ENCODE measurements around the gene MAFB.

The MAFB gene

DNA sequence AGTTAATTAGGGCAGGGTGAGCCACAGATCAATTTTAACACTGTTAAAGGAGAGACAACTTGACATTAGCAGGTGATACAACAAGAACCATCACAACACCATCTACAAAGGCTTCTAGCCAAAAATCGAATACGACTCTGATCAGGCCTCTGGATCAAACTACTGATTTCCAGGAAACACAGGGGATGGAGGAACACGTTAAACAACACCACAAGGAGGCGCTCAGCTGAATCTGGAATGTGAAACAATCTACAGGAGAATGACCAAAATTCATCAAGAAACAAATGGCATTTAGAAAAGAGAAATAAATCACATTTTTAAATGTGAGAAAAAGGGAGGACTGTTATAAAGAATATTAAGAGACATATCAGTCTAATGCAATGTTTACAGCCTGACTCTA lies 13.5 kb upstream of the MAFB start:
- DNase-seq, result no peak

DNA sequence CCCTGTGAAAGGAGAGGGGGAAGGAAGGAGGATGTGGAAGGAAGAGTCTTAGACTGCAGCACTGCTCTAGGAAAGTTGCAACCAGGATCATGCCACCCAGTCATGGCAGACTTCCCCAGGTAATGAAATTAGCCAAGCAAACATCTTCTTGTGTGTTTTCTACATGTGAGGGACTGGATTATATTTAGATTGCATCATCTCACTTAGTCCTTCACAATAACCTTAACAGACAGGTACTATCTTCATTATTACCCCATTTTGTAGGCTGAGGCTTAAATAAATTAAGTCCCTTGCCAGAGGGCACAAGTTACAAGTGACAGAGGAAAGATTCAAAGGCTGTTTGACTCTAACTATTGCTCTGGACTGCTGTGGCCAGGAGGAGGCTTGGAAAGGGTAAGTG lies 9.7 kb upstream of the MAFB start:
- no peak for DNase-seq

DNA sequence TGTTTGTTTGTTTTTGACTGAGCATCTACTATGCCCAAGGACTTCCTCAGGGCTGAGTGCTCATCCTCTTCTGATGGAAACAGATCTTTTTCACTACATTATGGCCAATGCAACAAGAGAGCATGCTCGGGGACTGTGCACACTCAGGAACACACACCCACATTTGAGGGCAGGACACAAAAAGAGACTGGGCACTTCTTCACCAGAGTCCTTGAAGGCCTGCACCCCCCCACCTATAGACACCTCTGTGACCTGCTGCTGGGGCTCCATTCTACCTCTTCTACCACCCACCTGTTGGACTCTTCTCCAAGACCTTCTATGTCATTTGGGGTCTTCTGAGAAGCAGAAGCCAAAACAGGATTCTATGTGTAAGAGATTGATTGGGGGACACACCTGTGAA lies 9.2 kb upstream of the MAFB start:
- no peak for DNase-seq

DNA sequence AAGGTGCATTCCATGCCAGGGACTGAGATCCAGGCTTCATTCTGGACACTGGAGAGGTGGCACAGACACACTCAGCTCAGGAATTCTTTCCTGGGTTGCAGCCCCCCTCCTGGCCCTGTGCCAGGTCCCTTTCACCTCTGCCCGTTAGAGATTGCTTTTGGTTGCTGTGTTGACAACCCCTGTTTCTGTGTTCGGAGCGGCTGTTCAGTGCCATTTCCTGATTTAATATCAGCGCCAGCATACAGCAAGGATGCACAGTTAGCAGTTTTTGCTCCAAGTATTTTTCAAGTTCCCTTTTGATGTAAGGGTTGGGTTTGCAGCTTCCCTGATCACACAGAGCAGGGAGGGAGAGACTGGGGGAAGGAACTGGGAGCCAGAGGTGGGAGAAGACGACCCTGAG lies 8.5 kb upstream of the MAFB start:
- no peak for DNase-seq

DNA sequence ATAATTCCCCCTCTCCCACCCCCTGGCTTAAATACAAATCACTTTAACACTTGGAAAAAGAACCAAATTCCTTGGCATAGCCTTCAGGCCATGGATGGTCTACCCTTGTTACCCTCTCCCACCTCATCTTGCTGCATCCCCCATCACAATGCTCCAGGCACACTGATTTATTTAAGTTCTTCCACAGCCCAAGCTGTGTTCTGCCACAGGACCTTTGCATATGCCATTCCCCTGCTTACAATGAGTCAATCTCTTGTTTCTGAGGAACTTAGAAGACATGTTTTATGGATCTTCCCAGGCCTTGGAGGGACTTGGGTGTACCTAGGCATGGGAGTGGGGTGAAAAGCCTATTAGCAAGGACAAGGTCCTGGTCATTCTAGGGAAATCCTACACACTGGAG lies 6.2 kb upstream of the MAFB start:
- DNase-seq, result no peak

DNA sequence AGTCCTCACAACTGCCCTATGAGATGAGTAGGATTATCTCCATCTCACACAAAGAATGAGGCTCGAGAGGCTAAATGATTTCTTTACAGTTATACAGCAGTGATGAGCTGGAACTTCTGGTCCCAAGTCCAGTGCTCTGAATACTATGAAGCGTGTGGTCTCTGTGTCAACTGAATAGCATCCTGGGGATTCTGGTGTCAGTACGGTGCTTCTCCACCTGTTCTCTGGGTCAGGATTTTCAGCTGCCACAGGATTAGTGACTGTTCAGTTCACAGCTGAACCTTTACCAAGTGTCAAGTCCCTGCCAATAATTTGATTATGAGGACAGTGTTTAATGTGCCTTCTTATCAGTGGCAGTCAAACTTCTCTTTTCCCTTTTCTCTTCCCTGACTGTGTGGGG lies 5.2 kb upstream of the MAFB start:
- no peak for DNase-seq

DNA sequence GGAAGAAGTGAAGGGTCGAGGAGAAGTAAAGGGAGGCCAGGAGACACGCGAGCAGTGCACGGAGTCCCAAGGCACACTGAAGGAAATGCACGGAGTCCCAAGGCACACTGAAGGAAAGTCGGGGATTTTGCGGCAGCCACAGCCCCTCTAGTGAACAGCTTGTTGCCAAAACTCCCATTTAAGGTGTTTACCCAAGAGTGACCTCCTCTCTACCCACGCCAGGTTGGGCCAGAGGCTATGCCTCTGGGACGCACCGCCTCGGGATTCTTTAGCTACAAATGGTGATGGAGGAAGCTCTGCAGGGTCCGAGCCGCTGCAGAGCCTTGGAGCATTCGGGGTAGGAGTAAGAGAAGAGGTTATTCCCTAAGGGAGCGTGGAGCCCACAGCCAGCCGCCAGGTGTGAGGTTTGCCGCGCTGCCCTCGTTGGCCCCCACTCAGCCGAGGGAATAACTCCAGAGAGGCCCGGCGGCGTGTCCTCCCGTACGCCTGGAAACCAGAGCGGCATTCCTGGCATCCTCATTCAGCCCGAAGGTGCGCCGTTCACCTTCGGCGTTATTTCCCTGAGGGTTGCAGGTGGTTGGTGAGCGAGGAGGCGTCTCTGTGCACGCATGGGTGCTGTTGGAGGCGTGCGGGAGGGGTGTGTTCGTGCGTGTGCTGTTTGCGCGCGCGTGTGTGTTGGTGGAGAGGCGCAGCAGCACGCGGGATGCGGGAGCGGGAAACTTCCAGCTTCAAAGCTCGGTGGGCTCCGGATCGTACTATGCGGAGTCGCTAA lies 3.4 kb upstream of the MAFB start:
- DNase-seq, result no peak

DNA sequence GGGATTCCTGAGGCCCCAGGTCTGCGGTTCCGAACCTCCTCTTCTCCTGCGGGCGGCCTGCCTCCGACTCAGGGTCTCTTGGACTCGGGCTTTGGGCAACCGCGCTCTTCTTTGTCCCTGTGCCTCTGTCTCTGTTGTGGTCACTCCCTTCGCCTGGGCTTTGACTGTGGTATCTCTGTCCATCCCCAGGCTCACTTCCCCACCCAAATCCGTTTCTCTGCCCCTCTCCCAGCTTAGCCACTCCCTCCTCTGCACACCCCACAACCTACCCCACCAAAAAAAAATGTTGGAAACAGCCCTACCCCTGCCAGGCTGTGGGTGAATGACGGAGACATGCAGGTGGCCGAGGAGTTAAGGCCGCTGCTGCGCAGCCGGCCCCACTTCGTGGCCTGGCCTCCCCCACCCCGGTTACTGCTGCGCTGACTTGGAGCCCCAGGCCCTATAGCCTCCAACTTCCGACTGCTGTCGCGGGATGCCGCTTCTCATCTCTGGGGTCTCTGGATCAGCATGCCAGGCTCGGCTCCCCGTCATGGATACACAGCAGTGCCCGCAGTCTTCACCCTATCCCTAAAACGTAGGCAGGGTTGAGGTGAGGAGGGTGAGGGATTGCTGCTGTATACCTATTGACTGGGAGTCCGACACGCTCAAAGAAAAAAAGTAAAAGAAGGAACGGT lies 2.7 kb upstream of the MAFB start:
- DNase-seq, result no peak

DNA sequence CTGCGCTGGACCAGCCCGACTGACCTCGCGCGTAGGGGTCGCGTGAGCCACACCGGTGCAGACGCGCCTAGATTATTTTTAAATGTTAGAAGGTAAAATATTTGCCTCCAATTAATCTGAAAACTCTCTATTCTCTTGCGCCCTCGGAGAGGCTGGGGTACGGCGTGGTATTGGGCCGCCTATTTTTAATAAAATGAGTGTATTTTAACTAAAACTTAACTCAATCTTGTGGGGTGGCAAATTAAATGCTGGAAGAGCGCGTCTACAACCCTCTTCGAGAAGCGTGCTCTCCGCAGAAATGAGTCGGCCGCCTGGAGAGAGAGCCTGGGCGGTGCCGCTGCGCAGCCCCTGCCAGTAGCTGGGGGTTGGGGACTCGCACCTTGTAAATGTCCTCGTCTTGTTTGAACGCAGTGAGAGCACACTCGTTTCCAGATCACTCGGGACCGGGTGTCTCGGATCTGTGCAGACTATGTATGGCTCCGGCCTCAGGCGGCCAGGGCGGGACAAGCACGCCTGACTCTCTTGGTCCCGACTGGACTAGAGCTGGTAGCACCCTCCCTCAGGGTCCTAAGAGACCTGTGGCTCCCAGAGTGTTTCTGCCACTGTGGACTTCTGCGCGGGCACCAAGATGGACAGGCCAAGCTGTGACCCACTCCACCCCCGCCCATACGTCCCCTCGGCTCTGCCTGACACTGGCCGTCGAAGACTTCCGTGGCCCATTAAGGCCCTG lies 2.0 kb upstream of the MAFB start:
- DNase-seq, result no peak

DNA sequence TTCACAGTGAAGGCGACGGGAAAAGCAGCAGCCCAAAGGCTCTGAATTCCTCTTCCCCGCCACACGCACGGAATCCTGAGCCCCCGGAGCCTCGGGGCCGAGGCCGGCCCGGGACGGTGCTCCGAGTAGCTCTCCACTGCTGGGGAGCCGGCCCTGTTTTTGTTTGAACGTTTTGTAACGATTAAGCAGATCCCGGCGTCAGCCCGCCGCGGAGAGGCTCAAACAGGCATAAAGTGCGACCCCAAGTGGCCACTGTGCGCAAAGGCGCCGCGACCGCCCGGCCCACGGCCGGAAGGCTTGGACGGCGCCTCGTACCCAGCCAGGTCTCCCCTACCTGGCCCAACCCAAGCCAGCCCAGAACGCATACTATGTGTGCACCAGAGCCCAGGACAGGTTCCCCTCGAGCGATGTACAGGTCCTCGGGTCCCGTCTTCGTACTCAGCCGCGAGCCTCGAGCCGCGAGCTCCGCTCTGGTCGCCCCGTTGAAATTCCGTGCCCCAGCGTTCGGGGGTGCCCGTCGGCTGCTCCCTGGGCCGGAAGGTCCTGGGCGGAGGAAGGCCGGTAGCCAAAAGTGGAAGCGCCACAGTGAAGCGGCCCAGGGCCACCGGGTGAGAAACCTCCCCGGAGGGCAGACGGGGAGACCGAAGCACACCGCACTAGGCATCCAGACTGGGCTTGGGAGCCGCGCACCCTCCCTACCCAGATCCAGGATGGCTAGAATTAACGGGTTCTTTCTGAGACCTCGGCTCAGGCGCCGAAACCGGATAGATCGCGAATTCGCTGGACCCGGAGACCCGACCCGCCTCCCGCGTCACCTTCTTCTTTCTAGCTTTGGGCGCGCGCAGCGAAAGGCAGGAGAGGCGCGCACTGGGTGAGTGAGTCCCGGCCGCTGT lies 1.2 kb upstream of the MAFB start:
- DNase-seq, result no peak

DNA sequence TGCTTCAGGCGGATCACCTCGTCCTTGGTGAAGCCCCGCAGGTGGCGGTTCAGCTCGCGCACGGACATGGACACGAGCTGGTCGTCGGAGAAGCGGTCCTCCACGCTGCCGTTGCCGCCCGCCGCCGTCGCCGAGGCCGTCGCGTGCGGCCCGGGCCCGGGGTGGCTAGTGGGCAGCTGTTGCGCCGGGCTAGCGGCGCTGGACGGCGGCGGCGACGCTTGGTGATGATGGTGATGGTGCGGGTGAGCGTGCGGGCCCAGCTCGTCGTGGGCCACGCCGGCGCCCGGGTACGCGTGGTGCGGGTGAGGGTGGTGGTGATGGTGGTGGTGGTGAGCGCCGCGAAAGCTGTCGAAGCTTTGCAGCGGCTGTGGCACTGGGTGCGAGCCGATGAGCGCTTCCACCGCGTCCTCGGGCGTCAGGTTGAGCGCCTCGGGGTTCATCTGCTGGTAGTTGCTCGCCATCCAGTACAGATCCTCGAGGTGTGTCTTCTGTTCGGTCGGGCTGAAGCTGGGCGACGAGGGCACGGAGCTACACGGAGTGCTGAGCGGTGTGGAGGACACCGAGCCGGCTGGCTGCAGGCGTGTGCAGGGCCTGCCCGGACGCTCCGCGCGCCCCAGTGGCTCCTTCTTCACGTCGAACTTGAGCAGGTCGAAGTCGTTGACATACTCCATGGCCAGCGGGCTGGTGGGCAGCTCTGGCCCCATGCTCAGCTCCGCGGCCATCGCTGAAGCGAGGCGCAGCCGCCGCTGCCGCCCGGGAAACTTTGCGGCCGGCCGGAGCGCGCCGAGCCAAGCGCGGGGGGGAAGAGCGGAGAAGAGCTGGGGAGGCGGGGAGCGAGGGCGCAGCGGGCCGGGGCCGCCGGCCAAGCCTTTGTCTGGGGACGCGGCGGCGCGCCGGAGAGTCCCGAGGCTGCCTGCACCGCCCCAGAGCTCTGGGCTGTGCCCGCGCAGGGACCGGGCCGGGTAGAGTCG lies 622 bp downstream of the MAFB start:
- no peak for DNase-seq

DNA sequence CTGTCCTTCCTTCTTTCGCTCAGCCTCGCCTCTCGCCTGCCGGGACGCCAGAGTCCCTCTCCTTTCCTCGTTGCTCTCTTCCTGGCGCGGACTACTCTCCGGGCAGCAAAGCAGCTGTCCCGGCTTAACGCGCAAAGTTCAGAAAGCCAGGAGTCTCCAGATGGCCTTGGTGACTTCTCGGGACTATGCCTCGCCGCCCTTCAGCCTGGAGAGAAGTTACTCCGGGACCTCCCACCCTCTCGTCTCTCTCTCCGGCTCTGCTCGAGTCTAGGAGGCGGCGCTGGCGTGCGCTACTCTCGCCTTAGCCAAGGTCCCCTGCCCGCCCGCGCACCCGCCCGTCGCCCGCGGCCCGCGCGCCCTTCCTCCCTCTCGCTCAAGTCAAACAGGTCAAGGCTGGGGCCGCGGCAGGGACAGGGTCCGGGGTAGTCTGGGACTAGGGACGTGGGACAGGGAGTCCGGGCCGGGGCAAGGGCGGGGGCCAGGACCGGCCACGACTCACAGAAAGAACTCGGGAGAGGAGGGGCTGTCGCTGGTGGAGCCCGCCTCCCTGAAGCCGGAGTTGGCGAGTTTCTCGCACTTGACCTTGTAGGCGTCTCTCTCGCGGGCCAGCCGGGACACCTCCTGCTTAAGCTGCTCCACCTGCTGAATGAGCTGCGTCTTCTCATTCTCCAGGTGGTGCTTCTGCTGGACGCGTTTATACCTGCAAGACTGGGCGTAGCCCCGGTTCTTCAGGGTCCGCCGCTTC lies 1.5 kb downstream of the MAFB start:
- no peak for DNase-seq

DNA sequence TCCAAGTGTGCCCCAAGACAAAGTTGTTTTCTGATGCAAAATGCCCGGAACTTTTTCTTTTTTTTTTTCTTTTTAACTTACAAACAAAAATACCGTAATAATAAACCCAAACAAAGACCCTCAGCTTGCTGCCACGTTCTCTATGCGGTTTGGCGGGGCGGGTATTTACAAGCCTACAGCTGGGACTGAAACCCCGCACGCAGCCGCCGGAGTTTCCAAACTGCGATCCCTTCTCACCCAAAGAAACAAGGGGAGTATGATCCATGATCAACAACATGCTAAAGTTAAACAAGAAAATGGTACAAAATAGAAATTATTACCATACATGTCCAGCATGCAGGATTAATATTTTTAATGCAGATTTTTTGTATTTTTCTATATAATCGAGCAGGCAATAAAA lies 2.1 kb downstream of the MAFB start:
- DNase-seq, result no peak

DNA sequence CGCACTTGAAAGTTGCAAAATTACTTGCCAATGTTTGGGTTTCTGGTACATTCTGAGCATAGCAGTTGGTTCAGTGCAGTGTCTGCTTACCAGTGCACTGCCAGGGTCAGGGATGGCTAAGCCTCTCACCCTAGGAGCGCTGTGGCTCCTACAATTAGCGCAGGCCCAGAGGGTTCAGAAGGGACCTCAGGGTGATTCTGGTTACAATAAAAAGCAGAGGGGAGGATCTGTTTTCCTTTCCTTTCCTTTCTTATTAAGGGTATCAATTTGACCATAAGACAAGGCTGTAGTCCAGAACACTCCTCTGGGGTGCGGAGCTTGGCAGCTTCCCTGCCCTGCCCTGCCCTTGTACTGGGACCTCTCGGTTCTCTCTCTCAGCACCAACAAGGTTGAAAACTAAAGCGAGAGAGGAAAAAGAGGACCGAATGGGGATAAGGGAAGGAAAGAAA lies 2.6 kb downstream of the MAFB start:
- DNase-seq, result no peak

DNA sequence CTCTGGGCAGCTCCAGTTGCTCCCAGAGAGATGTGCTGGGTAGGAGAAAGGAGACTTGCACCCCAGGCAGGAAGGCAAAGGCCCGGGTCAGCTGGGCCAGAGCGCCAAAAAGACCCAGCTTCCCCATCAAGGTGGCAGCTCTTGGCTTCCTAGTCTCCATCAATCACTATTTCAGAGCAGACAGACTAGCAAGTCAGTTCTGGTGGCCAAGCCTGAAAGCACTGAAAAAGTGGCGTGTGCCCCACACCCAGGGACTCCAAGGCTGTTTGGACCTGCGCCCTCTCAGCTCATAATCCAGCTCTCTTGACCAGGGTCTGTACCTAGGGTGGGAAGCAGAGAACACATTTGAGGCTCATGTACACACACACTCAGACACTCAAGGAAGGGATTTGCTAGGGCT lies 3.7 kb downstream of the MAFB start:
- DNase-seq, result no peak

DNA sequence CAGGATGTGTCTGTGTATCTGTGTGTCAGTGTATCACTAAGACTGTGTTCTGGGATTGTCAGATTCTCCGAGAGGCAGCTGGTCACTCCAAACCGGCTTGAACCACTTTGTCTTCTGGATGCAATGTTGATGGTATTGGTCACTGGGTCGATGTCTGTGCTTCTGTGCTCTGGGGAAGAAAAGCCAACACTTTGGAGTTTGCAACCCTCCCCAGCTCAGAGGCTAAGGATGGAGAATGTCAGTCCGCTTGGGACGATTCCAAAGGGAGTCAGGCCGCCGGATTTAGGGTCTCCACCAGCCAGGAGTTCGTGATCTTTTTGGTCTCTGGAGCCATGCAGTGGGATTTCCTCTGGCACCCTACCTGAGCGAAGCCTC lies 5.2 kb downstream of the MAFB start:
- no peak for DNase-seq

DNA sequence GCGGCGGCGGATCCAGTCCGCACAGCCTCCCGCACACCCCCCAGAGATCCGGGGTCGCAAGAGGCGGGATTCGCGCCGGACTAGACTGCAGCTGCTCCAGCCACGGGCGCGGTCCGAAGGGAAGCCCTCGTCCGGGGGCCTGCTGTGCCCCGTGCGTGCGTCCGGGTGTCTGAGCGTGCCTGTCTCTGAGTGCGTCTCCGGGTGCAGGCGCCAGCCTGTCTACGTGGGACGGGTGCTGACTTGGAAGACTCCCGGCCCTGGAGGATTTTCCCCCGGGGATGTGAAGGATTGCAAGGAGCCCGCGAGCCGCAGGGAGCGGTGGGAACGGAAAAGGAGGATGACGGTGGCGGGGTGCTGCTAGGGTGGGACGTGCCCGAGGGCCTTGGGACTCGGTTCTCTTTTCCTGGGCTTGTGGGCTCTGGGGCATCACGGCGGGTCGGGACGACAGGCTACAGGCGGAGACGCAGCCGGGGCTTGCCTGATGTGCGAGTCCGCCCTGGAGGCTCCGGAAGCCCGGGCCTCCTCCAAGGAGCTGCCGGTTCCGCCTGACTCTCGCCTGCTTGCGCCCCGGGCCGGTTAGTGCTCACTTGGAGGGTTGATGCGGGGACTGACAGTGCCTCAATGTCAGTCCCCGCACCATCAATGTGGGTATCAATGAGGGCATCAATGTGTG lies 5.7 kb downstream of the MAFB start:
- DNase-seq, result no peak

DNA sequence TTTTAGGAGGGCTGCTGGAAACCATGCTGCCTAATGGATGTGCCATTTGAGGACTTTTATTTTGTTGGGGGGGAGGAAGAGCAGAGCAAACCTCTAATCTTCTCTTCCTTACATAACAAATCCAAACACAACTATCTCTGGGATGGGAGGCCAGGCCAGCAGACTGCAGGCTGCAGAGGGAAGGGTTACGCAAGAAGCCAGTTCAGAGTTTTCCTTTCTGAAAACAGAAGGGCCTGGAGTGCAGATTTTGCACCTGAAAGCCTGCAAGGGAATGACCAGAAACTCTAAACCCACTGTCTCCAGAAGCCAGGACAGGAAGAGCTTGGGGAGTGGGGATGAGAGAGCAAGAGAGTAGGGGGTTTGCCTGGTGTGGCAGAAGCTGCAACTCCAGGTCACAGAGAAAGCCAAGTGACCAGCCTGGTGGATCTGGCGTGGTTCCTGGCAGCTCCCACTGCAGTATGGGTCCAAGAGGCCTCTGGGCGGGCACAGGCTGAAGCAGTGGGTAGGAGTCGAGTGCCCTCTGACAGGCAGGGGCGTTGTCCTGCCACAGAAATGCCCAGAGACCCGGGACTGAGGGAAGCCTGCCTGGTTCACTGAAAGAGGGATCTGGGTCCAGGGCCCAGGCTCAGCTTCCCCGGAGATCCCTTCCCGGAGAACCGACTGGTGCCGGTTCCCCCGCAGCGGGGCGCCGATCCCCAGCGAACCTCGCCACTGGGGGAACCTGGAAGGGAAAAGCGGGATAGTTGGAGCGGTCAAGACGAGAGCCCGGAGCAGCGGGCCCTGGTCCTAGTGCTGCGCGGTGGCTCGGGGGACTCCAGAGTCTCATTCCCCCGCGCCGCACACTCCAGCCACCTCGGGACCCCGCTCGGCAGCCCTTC lies 6.7 kb downstream of the MAFB start:
- DNase-seq, result no peak

DNA sequence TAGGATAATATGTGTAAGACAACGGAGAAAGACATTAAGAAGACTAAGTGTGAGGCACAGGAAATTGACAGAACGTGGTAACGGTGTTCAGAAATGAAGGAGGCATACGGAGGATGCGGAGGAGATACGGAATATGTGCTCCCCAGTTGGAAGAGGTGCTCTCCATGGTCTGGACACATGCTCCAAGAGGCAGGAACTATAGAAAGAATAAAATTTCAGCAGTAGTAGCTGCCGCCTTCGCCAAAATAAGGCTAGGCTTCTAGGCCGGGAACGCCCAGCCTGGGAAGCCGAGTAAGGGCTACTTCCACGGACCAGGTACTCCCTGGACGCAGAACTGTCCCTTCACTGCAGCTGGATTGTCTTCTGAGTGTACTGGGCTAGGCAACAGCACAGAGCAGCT lies 7.4 kb downstream of the MAFB start:
- DNase-seq, result no peak

DNA sequence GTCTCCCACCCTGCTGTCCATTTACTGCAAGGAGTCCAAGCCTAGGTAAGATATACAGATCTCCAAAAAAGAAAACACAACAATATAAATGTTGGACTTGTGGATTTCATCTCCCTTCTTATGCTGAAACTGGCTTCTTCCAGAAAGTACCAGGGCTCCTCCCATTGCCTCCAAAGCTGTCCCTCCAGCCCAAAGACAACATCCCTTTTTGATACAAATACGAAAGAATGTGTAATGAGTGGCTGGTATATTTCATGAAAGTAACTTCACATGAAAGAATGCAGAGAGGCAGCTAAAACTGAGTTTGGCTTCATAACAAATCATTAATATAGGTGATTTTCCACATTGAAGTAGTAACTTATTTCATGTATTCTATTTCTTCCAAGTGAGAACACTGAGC lies 7.9 kb downstream of the MAFB start:
- no peak for DNase-seq
